ENCODE data around the gene F10.

The F10 gene

DNA sequence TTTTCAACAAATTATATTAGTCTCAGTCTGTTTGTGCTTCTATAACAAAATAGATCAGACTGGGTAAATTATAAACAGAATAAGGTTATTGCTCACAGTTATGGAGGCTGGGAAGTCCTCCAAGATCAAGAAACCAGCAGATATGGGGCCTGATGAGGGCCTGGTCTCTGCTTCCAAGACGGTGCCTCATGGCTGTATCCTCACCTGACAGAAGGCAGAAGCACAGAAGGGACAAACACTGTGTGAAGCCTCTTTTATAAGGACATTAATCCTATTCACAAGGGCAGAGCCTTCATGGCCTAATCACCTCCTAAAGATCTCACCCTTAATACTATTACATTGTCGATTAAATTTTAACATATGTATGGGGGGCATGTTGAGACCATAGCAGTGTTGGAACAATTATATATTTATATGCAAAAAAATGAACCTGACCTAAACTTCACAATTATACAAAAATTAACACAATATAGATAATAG is 12.7 kb downstream of the F10 start:
- Histone ChIP-seq H3K4me3 (replicated peaks; ENCODE audit: low read depth, low read length) (no peak overlapping the region), H3K27me3 (replicated peaks; ENCODE audit: control insufficient read depth, insufficient read depth, low read length) (no peaks in the 10 kb centered on the region), H3K36me3 (ENCODE audit: control insufficient read depth, insufficient read depth, low read length) (no peaks in the 10 kb centered on the region)
- DNase-seq (ENCODE audit: extremely low read depth, insufficient read length) = no peak
- TF ChIP-seq, protein P1, sequence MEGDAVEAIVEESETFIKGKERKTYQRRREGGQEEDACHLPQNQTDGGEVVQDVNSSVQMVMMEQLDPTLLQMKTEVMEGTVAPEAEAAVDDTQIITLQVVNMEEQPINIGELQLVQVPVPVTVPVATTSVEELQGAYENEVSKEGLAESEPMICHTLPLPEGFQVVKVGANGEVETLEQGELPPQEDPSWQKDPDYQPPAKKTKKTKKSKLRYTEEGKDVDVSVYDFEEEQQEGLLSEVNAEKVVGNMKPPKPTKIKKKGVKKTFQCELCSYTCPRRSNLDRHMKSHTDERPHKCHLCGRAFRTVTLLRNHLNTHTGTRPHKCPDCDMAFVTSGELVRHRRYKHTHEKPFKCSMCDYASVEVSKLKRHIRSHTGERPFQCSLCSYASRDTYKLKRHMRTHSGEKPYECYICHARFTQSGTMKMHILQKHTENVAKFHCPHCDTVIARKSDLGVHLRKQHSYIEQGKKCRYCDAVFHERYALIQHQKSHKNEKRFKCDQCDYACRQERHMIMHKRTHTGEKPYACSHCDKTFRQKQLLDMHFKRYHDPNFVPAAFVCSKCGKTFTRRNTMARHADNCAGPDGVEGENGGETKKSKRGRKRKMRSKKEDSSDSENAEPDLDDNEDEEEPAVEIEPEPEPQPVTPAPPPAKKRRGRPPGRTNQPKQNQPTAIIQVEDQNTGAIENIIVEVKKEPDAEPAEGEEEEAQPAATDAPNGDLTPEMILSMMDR (IDR thresholded peaks at IDR 0.05; ENCODE audit: insufficient read depth, low read length, poor library complexity, severe bottlenecking) = no peak

GRCh38 chr13:113137691-113138298 is 15.2 kb downstream of the F10 start:
- H3K4me3 ChIP-seq (replicated peaks; ENCODE audit: low read depth, low read length) = no peak overlapping the region
- no peak for DNase-seq (ENCODE audit: extremely low read depth, insufficient read length)
- no peaks in the 10 kb centered on the region; the same call in 1 of the 2 replicates for H3K27me3 ChIP-seq (replicated peaks; ENCODE audit: control insufficient read depth, insufficient read depth, low read length)
- no peaks in the 10 kb centered on the region for H3K36me3 ChIP-seq (ENCODE audit: control insufficient read depth, insufficient read depth, low read length)
- TF ChIP-seq, protein P1 (IDR thresholded peaks at IDR 0.05; ENCODE audit: insufficient read depth, low read length, poor library complexity, severe bottlenecking) = no peak

GRCh38 chr13:113138792-113139551 is 16.4 kb downstream of the F10 start:
- DNase-seq (ENCODE audit: extremely low read depth, insufficient read length) = no peak
- TF ChIP-seq, protein P1 (IDR thresholded peaks at IDR 0.05; ENCODE audit: insufficient read depth, low read length, poor library complexity, severe bottlenecking) = no peak
- no peaks in the 10 kb centered on the region for H3K36me3 ChIP-seq (ENCODE audit: control insufficient read depth, insufficient read depth, low read length)
- H3K27me3 ChIP-seq (replicated peaks; ENCODE audit: control insufficient read depth, insufficient read depth, low read length) = no peaks in the 10 kb centered on the region; the same call in 1 of the 2 replicates
- no peak overlapping the region for H3K4me3 ChIP-seq (replicated peaks; ENCODE audit: low read depth, low read length)

DNA sequence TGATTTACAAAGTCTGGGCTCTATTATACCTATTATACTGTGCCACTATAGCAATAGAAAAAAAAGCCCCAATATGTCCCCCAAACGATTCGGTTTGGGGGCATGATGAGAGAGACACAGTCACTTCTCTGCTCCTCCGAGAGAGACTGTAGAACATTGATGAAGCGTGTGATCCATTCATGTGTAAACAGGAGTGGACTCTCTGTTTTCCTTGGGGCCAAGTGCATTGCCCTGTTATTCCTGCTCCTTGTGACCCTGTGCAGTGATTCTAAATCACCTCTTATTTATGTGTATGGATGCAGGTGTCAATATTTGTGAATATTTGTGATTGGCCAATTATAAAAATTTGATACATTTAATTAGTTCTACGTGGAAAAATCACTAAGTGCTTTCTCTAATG is 17.0 kb downstream of the F10 start:
- DNase-seq (ENCODE audit: extremely low read depth, insufficient read length) = no peak
- Histone ChIP-seq H3K4me3 (replicated peaks; ENCODE audit: low read depth, low read length) (no peak overlapping the region), H3K36me3 (ENCODE audit: control insufficient read depth, insufficient read depth, low read length) (no peaks in the 10 kb centered on the region), H3K27me3 (replicated peaks; ENCODE audit: control insufficient read depth, insufficient read depth, low read length) (no peaks in the 10 kb centered on the region; the same call in 1 of the 2 replicates)
- TF ChIP-seq, protein P1 (IDR thresholded peaks at IDR 0.05; ENCODE audit: insufficient read depth, low read length, poor library complexity, severe bottlenecking) = no peak

DNA sequence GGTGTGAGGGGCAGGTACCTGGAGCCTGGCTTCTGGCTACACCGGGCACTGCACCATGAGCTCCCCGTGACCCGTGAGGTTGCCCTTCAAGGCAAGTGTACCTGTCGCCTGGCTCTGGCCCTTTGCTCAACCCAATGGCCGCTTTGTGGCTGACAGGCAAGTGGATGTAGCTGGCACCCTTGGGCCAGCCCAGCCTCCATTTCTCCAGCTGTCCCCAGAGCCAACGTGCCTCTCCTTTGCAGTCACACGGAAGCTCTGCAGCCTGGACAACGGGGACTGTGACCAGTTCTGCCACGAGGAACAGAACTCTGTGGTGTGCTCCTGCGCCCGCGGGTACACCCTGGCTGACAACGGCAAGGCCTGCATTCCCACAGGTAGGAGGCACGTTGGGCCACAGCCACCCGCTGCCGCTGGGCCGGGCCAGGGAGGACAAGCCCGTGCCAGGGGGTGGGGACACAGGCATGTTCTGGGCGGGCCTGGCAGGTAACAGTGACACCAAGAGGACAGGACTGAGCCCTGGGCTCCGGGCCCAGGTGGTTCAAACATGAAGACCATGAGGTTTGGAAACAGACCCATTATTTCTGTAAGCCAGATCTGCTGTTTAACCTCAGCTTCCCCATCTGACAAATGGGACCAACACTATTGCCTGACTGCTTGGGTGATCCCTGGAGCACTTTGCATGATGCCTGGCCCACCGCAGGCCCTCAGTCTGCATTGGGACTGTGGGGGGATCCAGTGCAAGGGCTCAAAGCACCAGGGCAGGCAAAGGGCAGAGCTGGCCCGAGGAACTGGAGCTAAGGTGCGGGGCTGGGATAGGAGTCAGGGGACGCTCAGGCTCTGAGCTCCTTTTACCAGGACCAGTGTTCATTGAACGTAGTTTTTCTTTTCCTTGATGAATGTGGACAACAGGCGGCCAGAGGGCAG is 18.3 kb downstream of the F10 start:
- TF ChIP-seq, protein P1 (IDR thresholded peaks at IDR 0.05; ENCODE audit: insufficient read depth, low read length, poor library complexity, severe bottlenecking) = no peak
- Histone ChIP-seq H3K27me3 (replicated peaks; ENCODE audit: control insufficient read depth, insufficient read depth, low read length) (no peaks in the 10 kb centered on the region; the same call in 1 of the 2 replicates), H3K36me3 (ENCODE audit: control insufficient read depth, insufficient read depth, low read length) (no peaks in the 10 kb centered on the region), H3K4me3 (replicated peaks; ENCODE audit: low read depth, low read length) (no peak overlapping the region)
- no peak for DNase-seq (ENCODE audit: extremely low read depth, insufficient read length)

Measured in GM06990 (cell line).